ENCODE measurements around the gene MAN2B2. TPM values are rescaled to one million over a fixed set of nuclear protein-coding genes. Genes with fewer than 3 reads are reported as not detected.
"Not testable (repeated sequence)": the region's sequence is repeated elsewhere in the genome, so short reads cannot be mapped to it uniquely, and the experiment has no call there.

Gene MAN2B2
- total RNA-seq, 4 donors from 2014 or later: 32.7 to 95.3 (median 80.2) TPM

- no peak overlapping the region for H3K4me3 ChIP-seq (replicated peaks in 1 of 3)
- no peak overlapping the region for H3K27ac ChIP-seq
- intact Hi-C loops (cut with DNase I): no loop called here
- TF ChIP-seq POLR2A (IDR thresholded peaks at IDR 0.05): no peak
- TF ChIP-seq, protein P1, sequence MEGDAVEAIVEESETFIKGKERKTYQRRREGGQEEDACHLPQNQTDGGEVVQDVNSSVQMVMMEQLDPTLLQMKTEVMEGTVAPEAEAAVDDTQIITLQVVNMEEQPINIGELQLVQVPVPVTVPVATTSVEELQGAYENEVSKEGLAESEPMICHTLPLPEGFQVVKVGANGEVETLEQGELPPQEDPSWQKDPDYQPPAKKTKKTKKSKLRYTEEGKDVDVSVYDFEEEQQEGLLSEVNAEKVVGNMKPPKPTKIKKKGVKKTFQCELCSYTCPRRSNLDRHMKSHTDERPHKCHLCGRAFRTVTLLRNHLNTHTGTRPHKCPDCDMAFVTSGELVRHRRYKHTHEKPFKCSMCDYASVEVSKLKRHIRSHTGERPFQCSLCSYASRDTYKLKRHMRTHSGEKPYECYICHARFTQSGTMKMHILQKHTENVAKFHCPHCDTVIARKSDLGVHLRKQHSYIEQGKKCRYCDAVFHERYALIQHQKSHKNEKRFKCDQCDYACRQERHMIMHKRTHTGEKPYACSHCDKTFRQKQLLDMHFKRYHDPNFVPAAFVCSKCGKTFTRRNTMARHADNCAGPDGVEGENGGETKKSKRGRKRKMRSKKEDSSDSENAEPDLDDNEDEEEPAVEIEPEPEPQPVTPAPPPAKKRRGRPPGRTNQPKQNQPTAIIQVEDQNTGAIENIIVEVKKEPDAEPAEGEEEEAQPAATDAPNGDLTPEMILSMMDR (IDR thresholded peaks at IDR 0.05): no peak
- 63 to 87% methylated on average over 3 of the region's 3 CpGs for WGBS, 2 donors
- H3K9me3 ChIP-seq: no peaks in the 10 kb centered on the region
- H3K27me3 ChIP-seq: no peaks in the 10 kb centered on the region
- DNase-seq: no peak
- no peaks in the 10 kb centered on the region for H3K36me3 ChIP-seq
- no peaks in the 10 kb centered on the region for H3K4me1 ChIP-seq
These were observed 52.8 kb downstream of the MAN2B2 start for GRCh38 chr4:6627832-6628231.

DNA sequence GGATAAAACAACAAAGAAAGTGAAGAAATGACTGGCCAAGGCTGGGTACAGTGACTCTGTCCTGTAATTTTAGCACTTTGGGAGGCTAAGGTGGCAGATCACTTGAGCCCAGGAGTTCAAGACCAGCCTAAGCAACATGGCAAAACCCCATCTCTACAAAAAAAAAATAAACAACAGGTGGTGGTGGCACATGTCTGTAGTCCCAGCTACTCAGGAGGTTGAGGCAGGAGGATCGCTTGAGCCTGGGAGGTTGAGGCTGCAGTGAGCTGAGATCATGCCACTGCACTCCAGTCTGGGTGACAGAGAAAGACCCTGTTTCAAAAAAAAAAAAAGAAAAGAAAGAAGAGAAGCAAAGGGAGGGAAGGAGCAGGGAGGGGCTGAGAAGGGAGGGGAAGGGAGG lies 53.5 kb downstream of the MAN2B2 start:
- H3K4me1 ChIP-seq; intact Hi-C loops (cut with DNase I); H3K27me3 ChIP-seq; H3K9me3 ChIP-seq; DNase-seq; H3K4me3 ChIP-seq (replicated peaks in 1 of 3); H3K27ac ChIP-seq; H3K36me3 ChIP-seq: not testable (repeated sequence)
- 96 to 100% methylated on average over 1 of the region's 1 CpG for WGBS, 2 donors

DNA sequence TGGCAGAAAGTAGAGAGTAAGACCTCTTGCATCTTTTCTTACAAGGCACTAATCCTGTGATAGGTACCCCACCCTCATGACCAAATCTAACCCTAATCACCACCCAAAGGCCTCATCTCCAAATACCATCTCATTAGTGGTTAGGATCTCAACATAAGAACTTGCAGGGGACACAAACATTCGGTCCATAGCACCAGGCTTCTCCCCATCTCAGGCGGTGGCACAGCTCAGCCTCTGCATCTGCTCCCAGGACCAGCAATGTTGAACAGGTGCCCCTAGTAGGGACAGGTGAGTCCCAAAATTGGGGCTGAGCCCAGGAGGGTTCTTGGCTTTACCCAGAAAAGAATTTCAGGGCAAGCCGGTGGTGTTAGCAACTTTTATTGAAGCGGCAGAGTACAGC lies 57.1 kb downstream of the MAN2B2 start:
- TF ChIP-seq, protein P1 (IDR thresholded peaks at IDR 0.05): no peak
- no peak for TF ChIP-seq POLR2A (IDR thresholded peaks at IDR 0.05)
- H3K9me3 ChIP-seq: no peaks in the 10 kb centered on the region
- no peaks in the 10 kb centered on the region for H3K36me3 ChIP-seq
- no peak overlapping the region for H3K4me3 ChIP-seq (replicated peaks in 1 of 3)
- intact Hi-C loops (cut with DNase I): no loop called here
- no peaks in the 10 kb centered on the region for H3K27me3 ChIP-seq
- H3K4me1 ChIP-seq: no peaks in the 10 kb centered on the region
- 85 to 96% methylated on average over 4 of the region's 4 CpGs for WGBS, 2 donors
- H3K27ac ChIP-seq: no peak overlapping the region
- no peak for DNase-seq

- H3K36me3 ChIP-seq: no peaks in the 10 kb centered on the region
- TF ChIP-seq POLR2A (IDR thresholded peaks at IDR 0.05): no peak
- TF ChIP-seq, protein P1 (IDR thresholded peaks at IDR 0.05): no peak
- no peak overlapping the region for H3K4me3 ChIP-seq (replicated peaks in 1 of 3)
- no peaks in the 10 kb centered on the region for H3K9me3 ChIP-seq
- no peaks in the 10 kb centered on the region for H3K4me1 ChIP-seq
- intact Hi-C loops (cut with DNase I): no loop called here
- no peak for DNase-seq
- WGBS, 2 donors: 79 to 84% methylated on average over 10 of the region's 10 CpGs
- H3K27me3 ChIP-seq: no peaks in the 10 kb centered on the region
- H3K27ac ChIP-seq: no peak overlapping the region
These were observed 58.3 kb downstream of the MAN2B2 start for GRCh38 chr4:6633091-6633906.

GRCh38 chr4:6634746-6635145 lies 59.8 kb downstream of the MAN2B2 start:
- H3K27ac ChIP-seq: no peak overlapping the region
- H3K36me3 ChIP-seq: no peaks in the 10 kb centered on the region
- no peak for DNase-seq
- 93 to 94% methylated on average over 9 of the region's 9 CpGs for WGBS, 2 donors
- no peaks in the 10 kb centered on the region for H3K27me3 ChIP-seq
- no peak overlapping the region for H3K4me3 ChIP-seq (replicated peaks in 1 of 3)
- no peaks in the 10 kb centered on the region for H3K9me3 ChIP-seq
- intact Hi-C loops (cut with DNase I): no loop called here
- H3K4me1 ChIP-seq: peaks cover 0 to 2% of the 10 kb centered on the region in 2 donors
- TF ChIP-seq, protein P1 (IDR thresholded peaks at IDR 0.05): no peak
